Right hindlimb (tissue), 1 donor: Measurements from ENCODE around the gene RPL27A.

ENCODE experiments used
- DNase-seq: peaks from one replicate; pipeline ENCODE4 v3.0.0-alpha.2; 2018

The RPL27A gene

GRCh38 chr11:8702598-8702915, 20.0 kb downstream of the RPL27A start:
- DNase-seq = no peak

DNA sequence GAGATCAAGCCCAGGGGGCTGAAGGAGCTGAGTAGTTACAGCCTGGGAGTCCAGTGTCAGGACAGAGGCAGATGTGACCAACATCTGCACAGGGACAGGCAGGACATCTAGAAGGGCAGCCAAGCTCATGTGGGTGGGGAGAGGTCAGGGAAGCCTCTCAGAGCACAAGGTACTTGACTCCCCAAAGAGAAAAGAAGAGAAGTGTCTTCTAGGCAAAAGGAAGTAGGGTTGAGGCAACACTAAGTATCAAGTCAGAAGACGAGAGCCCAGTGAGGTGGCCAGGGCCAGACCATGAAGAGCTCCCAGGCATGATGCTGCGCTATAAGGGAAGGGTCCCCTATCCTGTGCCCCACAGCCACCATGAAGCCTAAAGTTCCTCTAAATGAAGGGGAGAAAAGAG, 21.5 kb downstream of the RPL27A start:
- DNase-seq = no peak

- no peak for DNase-seq
These were observed 22.6 kb downstream of the RPL27A start for GRCh38 chr11:8705146-8705545.

- no peak for DNase-seq
These were observed 24.3 kb downstream of the RPL27A start for GRCh38 chr11:8706673-8707432.

DNA sequence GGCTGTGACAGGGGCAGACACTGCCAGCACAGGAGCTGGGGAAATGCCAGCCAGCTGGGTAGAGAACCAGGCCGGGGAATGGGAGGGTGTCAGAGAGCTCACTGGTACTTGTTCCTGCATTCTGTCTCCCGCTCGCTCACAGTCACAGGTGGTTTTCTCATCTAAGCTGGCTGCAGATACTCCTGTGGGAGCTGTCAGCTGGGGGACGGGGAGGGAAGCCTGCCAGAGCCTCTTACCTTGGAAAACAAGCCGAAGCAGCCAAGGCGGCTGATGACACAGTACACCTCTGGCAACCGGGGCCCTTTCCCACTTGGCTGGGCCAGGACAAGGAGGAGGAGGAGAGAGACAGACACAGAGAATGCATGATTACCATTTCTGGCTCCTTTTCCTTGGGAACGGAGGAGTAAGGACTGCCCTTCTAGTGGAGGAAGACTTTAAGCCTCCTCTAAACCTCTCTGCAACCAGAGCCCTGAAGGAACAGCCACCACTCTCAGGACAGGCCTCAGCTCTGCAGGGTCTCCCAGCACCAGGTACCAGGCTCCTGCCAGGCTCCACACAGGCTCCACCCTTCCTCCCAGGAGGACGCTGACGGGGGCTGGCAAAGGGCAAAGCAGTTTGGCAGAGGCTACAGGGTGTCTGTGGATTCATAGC, 25.1 kb downstream of the RPL27A start:
- peak; percentile 91 for DNase-seq

- peak; percentile 95 for DNase-seq
These were observed 26.5 kb downstream of the RPL27A start for GRCh38 chr11:8709002-8709672.

DNA sequence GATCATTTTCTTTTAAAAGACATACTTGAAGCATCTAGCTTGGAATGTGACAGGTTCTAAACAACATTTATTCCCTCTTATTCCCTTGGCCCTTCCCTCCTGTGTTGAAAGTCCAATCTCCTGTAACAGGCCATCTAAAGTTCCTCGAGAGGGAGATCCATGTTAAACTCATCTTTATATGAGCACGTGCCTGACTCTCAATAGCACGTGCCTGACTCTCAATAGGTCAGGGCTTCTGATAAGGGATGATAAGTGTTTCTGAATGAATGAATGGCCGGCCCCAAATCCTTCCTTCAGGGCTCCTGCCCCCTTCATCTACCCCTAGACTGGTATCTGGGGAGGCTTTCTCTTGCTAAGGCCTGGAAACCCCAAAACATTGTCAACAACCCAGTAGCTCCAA, 27.2 kb downstream of the RPL27A start:
- DNase-seq = no peak

- no peak for DNase-seq
These were observed 29.4 kb downstream of the RPL27A start for GRCh38 chr11:8711895-8712442.

- no peak for DNase-seq
These were observed 29.9 kb downstream of the RPL27A start for GRCh38 chr11:8712506-8712905.

DNA sequence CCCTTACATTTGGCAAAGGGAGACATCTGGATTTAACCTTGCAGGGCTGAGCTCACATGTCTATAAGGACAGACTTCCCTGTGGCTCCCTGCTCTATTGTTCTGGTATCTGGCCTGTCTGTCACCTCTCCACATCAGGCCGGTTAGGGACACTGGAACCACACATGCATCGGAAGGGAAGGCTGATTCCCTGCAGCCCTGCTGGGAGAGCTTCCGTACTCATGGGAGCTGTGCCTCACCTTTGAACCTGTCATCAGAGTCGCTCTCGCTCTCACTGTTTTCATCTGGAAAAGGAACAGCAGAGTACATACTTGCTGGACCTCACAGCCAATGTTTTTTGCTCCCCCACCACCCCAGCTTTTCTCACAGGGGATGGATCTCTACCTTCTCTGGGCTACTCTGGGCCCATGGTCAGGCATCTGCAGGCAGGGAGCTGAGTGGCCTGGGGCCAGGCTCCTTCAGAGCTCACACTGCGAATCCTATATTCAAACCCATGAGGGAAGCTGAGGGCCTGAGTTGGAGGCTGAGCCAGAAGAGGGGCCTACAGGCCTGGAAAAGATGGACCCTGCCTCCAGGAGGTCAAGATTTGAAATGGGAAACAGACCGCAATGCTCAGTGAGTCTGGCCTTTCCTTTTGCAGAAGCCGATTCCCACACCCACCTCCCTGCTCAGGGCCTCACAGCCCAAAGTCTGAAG, 31.3 kb downstream of the RPL27A start:
- peak; percentile 69 for DNase-seq

DNA sequence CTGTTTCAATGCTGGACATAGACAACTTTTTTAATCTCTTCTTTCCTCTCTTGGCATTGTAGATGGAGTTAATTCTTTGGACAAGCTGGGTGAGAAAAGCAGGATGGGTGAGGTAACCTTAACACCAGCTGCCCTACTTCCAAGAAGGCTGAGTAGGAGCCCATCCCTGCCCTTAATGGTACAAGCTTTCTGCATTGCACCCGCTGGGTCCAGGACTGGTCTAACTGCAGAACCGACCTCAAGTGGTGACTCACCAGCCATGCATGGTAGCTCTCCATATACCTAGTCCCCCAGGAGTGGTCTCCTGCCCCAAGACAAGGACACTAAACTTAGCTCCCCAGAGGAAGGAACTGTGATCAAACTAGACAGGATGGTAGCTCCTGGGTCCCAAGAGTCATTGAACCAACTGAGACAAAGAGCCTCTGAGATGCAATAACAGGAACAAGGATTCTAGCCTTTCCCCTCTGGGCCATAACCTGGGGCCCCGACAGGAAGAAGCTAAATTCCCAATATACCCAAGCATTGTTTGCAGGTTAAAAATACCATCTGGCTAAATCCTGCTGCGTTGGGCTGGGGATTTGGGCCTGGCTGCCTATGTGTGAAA, 32.1 kb downstream of the RPL27A start:
- DNase-seq = no peak

- DNase-seq = no peak
These were observed 32.9 kb downstream of the RPL27A start for GRCh38 chr11:8715501-8715900.

- DNase-seq = no peak
These were observed 34.9 kb downstream of the RPL27A start for GRCh38 chr11:8717544-8717875.

DNA sequence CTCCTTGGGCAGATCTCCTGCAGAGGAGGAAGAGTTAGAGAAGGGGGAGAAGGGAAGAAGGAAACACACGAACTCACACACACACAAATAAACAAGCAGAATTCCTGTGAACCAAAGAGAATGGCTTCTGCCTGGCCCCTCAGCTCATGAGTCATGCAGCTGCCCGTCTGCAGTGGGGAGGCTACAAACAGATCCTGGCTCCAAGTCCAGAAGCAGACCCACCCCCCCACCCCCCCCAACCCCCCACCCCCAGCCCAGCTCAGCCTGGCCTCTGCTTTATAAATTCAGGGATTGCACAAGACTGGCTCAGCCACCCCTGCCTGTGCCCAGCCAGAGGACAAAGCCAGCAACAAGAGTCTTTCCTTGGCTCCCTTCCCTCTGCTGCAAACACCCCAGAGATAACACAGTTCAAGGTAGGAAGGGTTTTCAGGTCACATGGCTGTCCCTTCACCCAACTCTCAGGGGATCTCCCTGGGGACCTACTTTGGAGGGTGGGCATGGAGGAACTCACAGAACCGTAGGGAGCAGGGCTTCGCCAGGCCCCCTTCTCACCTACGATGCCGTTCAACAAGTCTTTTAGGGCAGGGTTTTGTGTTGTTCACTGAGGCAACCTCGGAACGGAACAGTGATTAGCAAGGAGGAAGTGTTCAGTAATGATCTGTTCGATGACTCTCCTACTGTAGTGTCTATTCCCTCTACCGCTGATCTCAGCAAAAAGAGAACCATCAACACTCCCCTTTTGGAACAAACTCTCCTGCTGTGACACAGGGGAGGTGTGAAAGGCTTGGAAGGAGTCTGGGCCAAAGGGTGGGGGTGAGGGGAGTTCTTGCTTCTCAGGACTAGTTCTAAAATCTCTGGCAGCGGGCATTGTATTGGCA, 35.5 kb downstream of the RPL27A start:
- peak; percentile 72 for DNase-seq

DNA sequence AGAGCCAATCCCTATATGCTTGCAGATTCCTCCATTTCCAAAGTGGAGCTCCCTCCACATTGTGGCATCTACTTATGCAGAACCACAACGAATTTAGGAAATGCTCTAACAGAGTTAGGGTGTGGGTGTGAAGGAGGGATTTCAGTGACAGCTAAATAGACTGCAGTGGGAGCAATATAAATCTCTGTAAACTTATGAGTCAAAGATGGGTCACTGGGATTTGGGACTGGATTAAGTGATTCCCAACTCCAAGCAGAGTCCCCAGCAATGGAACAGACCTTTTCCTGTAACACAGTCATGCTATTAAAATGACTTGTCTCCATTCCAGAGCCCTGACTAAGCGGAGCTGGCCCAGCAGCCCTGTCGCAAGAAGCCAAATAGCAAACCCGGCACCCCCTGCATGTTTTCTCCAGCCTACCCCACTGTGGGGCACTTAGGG, 36.6 kb downstream of the RPL27A start:
- DNase-seq = peak; percentile 74

DNA sequence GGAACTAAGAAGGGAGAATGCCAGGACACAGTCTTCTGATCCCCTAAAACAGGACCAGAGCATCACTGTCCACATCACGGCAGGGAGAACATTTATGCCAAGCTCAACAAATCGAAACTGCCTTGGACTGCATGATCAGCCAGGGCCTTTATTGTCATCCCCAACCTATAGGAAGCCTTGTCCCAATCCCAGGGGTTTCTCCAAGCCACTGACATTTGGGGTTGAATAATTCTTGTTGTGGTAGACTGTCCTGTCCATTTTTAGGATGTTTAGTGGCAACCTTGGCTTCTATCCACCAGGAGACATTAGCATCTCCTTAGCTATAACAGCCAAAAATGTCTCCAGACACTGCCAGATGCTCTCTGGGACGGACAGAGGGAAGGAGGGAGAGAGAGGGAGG, 37.1 kb downstream of the RPL27A start:
- DNase-seq = no peak

GRCh38 chr11:8720352-8720751, 37.8 kb downstream of the RPL27A start:
- peak; percentile 55 for DNase-seq

DNA sequence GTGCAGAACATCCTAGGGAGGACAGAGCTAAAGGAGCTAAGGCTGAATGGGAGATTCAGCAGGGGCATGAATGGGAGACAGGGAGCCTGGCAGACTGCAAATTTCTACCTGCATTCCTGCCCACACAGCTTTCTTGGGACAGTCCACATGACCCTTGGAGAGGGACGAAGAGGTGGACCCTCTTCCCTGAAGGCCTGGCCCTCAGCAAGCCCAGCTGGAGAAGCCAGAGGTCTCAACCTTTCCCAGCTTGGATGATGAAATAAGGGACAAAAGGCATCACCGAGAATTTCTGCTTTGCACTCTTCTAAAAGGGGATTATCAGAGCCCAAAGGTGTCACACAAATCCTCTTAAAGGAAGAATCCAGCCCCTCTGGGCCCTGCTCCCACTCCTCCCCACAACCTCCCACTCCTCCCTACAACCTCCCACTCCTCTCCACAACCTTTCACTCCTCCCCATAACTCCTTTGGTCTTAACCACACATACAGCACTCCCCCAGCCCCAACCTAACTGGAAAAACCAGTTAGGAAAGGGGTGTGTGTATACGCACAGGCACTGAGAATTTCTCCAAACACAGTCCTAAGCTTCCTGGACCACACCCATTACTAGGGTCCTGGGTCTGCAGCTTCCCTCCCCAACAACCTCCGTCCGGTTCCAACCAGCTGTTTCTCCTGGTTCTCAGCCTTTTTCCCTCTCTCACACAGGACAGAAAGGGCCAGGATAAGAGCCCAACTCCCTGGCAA, 38.4 kb downstream of the RPL27A start:
- DNase-seq = peak; percentile 73

DNA sequence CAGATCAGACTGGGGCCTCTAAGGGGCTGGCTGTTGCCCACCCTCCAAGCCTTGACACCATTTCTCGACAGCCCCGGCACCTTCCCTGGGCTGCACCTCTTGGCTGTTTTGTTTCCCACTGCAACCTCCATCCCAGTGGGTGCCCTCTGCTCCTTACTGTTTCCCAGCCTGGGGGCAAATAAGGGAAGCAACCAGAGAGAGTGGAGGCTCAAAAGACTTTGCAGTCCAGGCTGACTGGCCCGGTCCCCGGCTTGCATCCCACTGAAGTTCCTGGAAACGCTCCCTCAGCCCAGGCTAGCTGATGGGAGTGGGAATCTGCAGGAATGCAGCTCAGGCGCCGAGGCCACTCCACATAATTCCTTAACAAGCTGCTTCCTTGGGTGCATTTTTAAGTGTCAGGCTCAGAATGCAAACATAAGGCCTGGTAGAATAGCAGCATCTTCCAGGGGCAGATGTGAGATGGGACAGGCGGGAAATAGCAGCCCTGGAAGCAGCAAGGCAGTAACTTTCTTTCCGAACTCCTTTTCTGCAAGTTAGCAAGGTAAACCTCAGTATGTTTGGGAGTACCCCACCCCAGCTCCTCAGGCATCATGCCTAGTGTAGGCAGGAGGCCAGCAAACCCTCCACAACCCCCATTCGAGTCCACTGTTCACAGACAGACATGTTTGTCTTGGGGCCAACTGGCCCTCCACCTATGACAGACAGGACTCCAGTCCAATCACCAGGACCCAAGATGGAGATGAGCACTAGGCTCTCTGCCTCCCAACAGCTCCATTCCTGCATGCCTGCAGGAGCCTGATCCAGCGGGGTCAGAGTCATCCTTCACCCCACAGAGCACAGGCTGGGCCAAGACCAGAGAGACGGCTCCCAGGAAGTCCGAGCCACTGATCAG, 39.3 kb downstream of the RPL27A start:
- peak; percentile 81 for DNase-seq

GRCh38 chr11:8722809-8723208, 40.2 kb downstream of the RPL27A start:
- no peak for DNase-seq
